K562 (cell line): ENCODE measurements around the gene SOX12. TPM values are rescaled to one million over a fixed set of nuclear protein-coding genes. Genes with fewer than 3 reads are reported as not detected.

Experiments
- HSF4 ChIP-seq: fragments of 250-450 bp; sonication (Bioruptor Pico); IDR thresholded peaks from 2 replicates; pipeline ENCODE4 v2.1.2; 2022; ENCODE audit warnings: mild to moderate bottlenecking, moderate library complexity, borderline replicate concordance
- MEF2D ChIP-seq: conservative IDR thresholded peaks from 2 replicates; pipeline ENCODE4 v1.6.1; 2016; ENCODE audit warnings: low read depth, missing genetic modification characterization, missing compliant biosample characterization
- MTA2 ChIP-seq: fragments of 450-650 bp; IDR thresholded peaks from 2 replicates; pipeline ENCODE4 v1.6.1; 2016; ENCODE audit warnings: low read depth
- RFX1 ChIP-seq: fragments of 450-650 bp; IDR thresholded peaks from 2 replicates; pipeline ENCODE4 v1.6.1; 2016; ENCODE audit warnings: mild to moderate bottlenecking, moderate library complexity
- SETDB1 ChIP-seq: IDR thresholded peaks from one replicate; pipeline ENCODE4 v1.6.1; 2012; ENCODE audit warnings: low read length, control low read depth, inconsistent platforms
- SIRT6 ChIP-seq: IDR thresholded peaks from one replicate; pipeline ENCODE4 v1.6.1; 2012; ENCODE audit warnings: low read depth, mild to moderate bottlenecking, control low read depth, inconsistent platforms, low read length, moderate library complexity
- WHSC1 ChIP-seq: IDR thresholded peaks from one replicate; pipeline ENCODE4 v1.6.1; 2012; ENCODE audit warnings: low read length, control low read depth, inconsistent platforms
- polyA plus RNA-seq, 8 experiments: library from polyadenylated mRNA; depleted of rRNA in 4 of 8; stranded (reverse) in 5 of 8; unstranded in 3 of 8; fragments of >200 nt; fragmentation: Nextera tagmentation in 2 of 8; fragmentation: Illumina TruSeq in 1 of 8; extraction: Ambion mirVana in 2 of 8; extraction: Trizol in 1 of 8; gene quantifications; 2 replicates each; pipeline versions ENCODE4 v1.2.1 to v1.2.3, GENCODE V29; 2011 to 2014; ENCODE audit warnings: inconsistent platforms in 1 of 8, missing spikeins in 1 of 8
- total RNA-seq, 7 experiments: library from RNA; depleted of rRNA in 6 of 7; stranded (reverse); fragments of >200 nt in 6 of 7; fragmentation: Illumina TruSeq in 2 of 7; extraction: Trizol in 2 of 7; gene quantifications; 2 replicates each; pipeline versions ENCODE4 v1.2.1 to v1.2.3, GENCODE V29; 2011 to 2021; ENCODE audit warnings: low replicate concordance in 1 of 7
- TF ChIP-seq, protein P1 (sequence below): sonication (generic); formaldehyde crosslinking; IDR thresholded peaks from 2 replicates; pipeline ENCODE4 v1.8.0; 2023; ENCODE audit warnings: mild to moderate bottlenecking, missing genetic modification reagents
- TF ChIP-seq, protein P2 (sequence below): fragments of 250-450 bp; sonication (Bioruptor Pico); IDR thresholded peaks from 2 replicates; pipeline ENCODE4 v1.5.0; 2021

SOX12 gene
- total and polyA plus RNA-seq, 9 of the 15 experiments (the other 6 are each of a cell fraction or from before 2014, with no cell fraction given), result 0.42 to 26.3 (median 2.6) TPM

DNA sequence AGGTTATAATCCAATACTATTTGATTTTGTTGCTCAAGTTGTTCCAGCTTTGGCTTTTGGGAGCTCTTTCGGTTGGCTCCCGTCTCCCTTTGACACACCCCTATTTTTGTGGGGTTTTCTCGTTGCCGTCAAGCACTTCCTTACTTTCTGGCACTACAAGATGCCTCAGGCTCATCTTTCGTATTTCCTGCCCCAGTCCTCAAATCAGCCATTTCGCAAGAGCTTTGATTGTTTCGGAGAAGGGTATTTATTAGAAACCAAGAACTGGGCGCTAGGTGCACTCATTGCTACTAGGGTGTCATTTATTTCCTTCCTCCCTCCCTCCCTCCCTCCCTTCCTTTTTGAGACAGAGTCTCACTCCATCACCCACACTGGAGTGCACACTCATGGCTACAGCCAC lies 13.3 kb upstream of the SOX12 start (continued):
- TF ChIP-seq, protein P1, sequence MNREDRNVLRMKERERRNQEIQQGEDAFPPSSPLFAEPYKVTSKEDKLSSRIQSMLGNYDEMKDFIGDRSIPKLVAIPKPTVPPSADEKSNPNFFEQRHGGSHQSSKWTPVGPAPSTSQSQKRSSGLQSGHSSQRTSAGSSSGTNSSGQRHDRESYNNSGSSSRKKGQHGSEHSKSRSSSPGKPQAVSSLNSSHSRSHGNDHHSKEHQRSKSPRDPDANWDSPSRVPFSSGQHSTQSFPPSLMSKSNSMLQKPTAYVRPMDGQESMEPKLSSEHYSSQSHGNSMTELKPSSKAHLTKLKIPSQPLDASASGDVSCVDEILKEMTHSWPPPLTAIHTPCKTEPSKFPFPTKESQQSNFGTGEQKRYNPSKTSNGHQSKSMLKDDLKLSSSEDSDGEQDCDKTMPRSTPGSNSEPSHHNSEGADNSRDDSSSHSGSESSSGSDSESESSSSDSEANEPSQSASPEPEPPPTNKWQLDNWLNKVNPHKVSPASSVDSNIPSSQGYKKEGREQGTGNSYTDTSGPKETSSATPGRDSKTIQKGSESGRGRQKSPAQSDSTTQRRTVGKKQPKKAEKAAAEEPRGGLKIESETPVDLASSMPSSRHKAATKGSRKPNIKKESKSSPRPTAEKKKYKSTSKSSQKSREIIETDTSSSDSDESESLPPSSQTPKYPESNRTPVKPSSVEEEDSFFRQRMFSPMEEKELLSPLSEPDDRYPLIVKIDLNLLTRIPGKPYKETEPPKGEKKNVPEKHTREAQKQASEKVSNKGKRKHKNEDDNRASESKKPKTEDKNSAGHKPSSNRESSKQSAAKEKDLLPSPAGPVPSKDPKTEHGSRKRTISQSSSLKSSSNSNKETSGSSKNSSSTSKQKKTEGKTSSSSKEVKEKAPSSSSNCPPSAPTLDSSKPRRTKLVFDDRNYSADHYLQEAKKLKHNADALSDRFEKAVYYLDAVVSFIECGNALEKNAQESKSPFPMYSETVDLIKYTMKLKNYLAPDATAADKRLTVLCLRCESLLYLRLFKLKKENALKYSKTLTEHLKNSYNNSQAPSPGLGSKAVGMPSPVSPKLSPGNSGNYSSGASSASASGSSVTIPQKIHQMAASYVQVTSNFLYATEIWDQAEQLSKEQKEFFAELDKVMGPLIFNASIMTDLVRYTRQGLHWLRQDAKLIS (CRISPR knock-in tag), result no peak
- TF ChIP-seq, protein P2, sequence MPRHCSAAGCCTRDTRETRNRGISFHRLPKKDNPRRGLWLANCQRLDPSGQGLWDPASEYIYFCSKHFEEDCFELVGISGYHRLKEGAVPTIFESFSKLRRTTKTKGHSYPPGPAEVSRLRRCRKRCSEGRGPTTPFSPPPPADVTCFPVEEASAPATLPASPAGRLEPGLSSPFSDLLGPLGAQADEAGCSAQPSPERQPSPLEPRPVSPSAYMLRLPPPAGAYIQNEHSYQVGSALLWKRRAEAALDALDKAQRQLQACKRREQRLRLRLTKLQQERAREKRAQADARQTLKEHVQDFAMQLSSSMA (CRISPR knock-in tag), result no peak
- TF ChIP-seq MTA2, result no peak
- TF ChIP-seq RFX1, result no peak
- TF ChIP-seq WHSC1, result no peak
- TF ChIP-seq MEF2D (tag), result no peak
- TF ChIP-seq SIRT6, result no peak
- TF ChIP-seq HSF4 (CRISPR knock-in tag), result no peak
- TF ChIP-seq SETDB1, result no peak
